ENCODE data around the gene HSD17B12. TPM values are rescaled to one million over a fixed set of nuclear protein-coding genes. Genes with fewer than 3 reads are reported as not detected.
A peak's percentile ranks its signal among the peaks of the same experiment; 100 is the strongest.
"Not testable (repeated sequence)": the region's sequence is repeated elsewhere in the genome, so short reads cannot be mapped to it uniquely, and the experiment has no call there.

HSD17B12 gene
- 10 to 100 TPM; 40.6 to 52.4 TPM for total RNA-seq

DNA sequence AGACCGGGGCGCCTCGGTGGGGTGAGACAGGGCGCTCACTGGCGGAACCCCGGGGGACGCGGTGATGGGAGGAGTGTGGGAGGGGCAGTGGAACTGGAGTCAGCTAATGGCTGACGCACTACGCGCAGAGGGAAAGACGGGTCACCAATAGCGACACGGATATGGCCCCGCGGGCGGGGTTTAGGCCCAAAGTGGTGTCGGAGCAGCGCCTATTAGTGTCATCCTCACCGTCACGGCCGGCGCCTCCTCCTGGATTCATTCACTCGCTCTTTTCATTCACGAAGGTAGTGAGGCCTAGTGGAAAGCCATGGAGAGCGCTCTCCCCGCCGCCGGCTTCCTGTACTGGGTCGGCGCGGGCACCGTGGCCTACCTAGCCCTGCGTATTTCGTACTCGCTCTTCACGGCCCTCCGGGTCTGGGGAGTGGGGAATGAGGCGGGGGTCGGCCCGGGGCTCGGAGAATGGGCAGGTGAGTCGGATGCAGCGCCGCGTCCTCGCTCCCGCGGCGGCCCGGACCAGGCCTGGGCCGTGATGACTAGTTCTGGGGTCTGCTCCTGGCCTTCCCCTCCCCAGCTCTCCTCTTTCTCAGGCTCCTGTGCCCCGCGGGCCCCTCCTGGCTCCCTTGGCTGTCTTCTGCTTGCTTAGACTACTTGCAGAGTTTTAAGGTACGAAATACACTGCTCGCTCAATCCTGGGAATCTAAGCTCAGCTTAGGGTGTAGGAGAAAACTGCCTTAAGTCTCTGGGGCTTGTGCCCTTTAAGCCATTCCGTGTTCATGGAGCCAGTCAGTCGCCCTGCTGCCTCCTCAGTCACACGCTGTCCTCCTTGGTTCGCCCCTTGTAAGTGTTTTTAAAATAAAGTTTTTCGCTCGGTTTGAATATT is at the start of gene HSD17B12:
Gene HSD17B12, plus strand, starts transcription at position 218 of the 880 bp plus-strand sequence. Its CDS starts 90 bp downstream, at position 308.
- H3K4me1 Mint-ChIP-seq (ENCODE audit: low read depth in 2 of 2): peaks cover 23 to 28% of the 10 kb centered on the region in 2 donors
- H3K36me3 Mint-ChIP-seq: peaks cover 17% of the 10 kb centered on the region
- H3K4me3 Mint-ChIP-seq: peak within 1 kb of the TSS; percentile 98
- peak within 1 kb of the TSS; percentile 93 to 96 for H3K27ac Mint-ChIP-seq
- H3K27me3 Mint-ChIP-seq: peaks cover 0 to 10% of the 10 kb centered on the region in 2 donors
- ATAC-seq (peak; percentile 99 to 100), DNase-seq (ENCODE audit: low spot score) (peak; percentile 100)
- peaks cover 3% of the 10 kb centered on the region for H3K9me3 Mint-ChIP-seq

DNA sequence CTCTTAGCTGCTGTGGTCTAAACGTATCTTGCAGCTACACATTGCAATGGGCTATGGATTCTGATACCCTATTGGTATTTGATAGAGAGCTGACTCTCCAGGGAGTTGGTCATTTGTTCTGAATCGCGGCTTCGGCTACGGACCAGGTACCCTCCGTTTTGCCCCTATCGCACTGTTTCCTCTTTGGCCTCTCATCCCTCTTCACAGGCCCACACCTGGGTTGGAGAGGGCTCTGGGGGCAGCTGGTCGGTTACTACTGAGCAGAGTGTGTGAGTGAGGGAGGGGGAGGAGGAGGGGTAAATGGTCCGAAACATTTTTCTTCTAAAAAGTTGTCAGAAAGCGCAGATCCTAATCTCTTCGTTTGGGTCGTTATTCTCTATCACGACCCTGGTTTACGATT is 48.8 kb upstream of the HSD17B12 start:
- Mint-ChIP-seq H3K27me3 (peaks cover 28 to 55% of the 10 kb centered on the region in 2 donors), H3K27ac (no peak overlapping the region), H3K9me3 (no peaks in the 10 kb centered on the region), H3K4me1 (ENCODE audit: low read depth in 2 of 2) (no peaks in the 10 kb centered on the region), H3K4me3 (no peak overlapping the region), H3K36me3 (no peaks in the 10 kb centered on the region)
- ATAC-seq: no peak
- no peak for DNase-seq (ENCODE audit: low spot score)

DNA sequence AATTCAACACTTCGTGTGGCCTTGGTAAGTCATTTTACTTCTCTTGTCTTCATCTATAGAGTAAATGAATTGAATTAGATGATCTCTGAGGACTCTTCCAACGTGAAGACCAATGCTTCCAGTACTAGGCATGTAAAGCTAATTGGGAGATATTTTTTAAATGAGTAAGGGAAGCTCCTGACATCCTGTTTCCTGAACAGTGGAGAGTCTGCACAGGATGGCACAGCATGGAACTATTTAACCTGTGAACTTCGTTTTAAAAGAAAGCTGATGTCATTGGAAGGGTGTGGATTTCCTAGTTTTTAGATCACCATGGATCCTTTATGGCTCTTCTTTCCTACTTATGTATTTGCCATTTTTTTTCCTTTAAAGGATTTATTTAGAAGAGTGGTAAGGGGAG is 48.4 kb upstream of the HSD17B12 start:
- ATAC-seq (no peak), DNase-seq (ENCODE audit: low spot score) (no peak)
- H3K27me3 Mint-ChIP-seq: peaks cover 28 to 55% of the 10 kb centered on the region in 2 donors
- no peaks in the 10 kb centered on the region for H3K4me1 Mint-ChIP-seq (ENCODE audit: low read depth in 2 of 2)
- H3K36me3 Mint-ChIP-seq: no peaks in the 10 kb centered on the region
- H3K27ac Mint-ChIP-seq: no peak overlapping the region
- no peak overlapping the region for H3K4me3 Mint-ChIP-seq
- H3K9me3 Mint-ChIP-seq: no peaks in the 10 kb centered on the region

DNA sequence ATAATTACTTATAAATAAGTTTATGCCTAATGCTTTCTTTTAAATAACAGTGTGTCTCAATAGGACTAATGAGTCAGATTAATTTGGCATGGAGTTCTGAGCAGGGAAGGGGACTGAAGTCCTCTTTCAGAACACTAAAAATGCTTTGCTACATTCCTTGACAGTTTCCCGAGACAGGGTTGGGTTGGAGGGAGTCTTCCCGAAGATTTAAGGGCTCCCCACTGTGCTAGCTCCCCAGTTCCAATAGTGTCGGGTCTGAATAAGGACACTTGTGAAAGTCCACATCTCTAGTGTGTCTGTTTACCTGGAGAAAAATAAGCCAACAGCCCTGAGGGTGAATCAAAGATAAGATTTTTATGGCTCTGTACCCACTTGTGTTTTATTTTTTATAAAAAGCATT is 41.8 kb upstream of the HSD17B12 start:
- Mint-ChIP-seq H3K4me1 (ENCODE audit: low read depth in 2 of 2) (peaks cover 1 to 3% of the 10 kb centered on the region in 2 donors), H3K4me3 (no peak overlapping the region), H3K9me3 (no peaks in the 10 kb centered on the region), H3K27me3 (peaks cover 33 to 40% of the 10 kb centered on the region in 2 donors), H3K27ac (no peak overlapping the region), H3K36me3 (peaks cover 2% of the 10 kb centered on the region)
- DNase-seq (ENCODE audit: low spot score) (no peak), ATAC-seq (no peak)

DNA sequence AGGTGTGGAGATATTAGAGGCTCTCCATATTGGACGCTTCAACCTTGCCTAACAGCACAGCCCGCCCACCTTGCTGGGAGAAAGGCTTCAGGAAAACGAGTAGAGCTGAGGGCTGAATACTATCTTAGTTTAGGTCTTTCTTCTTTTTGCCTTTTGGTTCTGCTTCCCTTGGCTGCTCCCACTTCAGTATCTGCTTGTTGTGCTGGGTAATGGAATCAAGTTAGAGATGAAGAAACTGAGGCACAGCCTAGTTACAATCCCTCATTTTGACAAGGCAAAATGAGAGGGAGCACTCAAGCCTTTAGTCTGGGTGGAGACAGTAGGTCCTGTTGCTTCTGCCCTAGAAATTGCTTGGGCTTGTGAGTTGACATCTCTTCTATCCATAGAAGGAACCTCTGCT is 41.3 kb upstream of the HSD17B12 start:
- Mint-ChIP-seq H3K4me3 (no peak overlapping the region), H3K9me3 (no peaks in the 10 kb centered on the region), H3K36me3 (peaks cover 5% of the 10 kb centered on the region), H3K27ac (no peak overlapping the region), H3K4me1 (ENCODE audit: low read depth in 2 of 2) (peaks cover 5 to 7% of the 10 kb centered on the region in 2 donors), H3K27me3 (peaks cover 31 to 37% of the 10 kb centered on the region in 2 donors)
- ATAC-seq: no peak
- no peak for DNase-seq (ENCODE audit: low spot score)

DNA sequence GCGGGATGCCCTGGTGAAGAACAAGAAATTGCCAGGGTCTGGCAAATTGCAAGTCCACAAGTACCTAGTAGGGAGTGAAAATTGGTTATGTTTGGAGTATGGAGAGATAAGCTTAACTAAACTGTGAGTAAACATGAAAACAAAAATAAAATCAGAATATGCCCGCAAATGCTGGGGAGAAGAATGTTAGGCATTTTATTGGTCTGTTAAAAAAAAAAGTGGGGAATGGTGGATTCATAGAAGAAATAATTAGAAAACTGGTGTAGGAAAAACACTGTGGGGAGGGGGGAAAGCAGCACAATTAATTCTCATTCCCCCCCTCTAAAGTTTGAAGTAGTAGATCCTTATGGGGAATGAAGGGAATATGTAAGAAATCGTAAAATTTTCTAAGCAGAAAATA is 40.6 kb upstream of the HSD17B12 start:
- DNase-seq (ENCODE audit: low spot score) (no peak), ATAC-seq (no peak)
- Mint-ChIP-seq H3K4me3 (no peak overlapping the region), H3K4me1 (ENCODE audit: low read depth in 2 of 2) (peaks cover 10 to 13% of the 10 kb centered on the region in 2 donors), H3K36me3 (peaks cover 5% of the 10 kb centered on the region), H3K27ac (no peak overlapping the region), H3K27me3 (peaks cover 25 to 30% of the 10 kb centered on the region in 2 donors), H3K9me3 (no peaks in the 10 kb centered on the region)

DNA sequence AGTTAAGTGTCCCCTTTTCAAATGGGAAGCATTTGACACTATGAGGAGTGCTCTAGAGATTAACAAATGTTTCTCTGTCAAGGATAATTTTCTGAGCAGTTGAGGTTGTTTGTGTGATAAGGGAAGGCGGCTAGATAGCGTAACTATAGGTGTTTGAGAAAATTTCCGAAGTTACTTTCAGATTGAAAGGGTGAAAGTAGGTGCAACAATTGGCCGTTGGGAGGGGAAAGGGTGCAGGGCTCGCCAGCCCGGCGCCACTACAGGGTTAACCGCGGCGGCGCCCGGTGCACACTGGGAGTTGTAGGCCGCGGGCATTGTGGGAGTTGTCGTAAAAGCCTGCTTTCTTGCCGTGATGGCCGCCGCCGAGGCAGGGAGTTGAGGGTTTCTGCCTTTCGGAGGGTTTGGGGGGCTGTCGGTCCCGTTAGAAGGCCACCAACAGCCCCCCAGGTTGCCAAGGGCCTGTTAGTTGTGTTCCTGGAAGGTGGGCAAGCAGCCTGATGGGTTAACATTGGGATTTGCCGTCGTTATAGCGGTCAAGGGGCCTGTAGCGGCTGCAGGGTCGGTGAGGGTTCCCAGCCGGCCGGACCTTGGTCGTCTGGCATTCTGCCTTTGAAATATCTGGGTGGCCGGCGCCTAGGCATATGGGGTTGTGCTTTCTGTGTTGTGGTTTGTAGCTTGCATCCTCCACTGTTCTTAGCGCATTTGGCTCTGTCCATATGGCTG is 36.5 kb upstream of the HSD17B12 start:
- peaks cover 14 to 17% of the 10 kb centered on the region in 2 donors for H3K4me1 Mint-ChIP-seq (ENCODE audit: low read depth in 2 of 2)
- H3K9me3 Mint-ChIP-seq: no peaks in the 10 kb centered on the region
- H3K27ac Mint-ChIP-seq: peak overlapping the region; percentile 63 to 94
- DNase-seq (ENCODE audit: low spot score) (peak; percentile 92), ATAC-seq (peak; percentile 100)
- H3K36me3 Mint-ChIP-seq: peaks cover 5% of the 10 kb centered on the region
- H3K4me3 Mint-ChIP-seq: peak overlapping the region; percentile 86
- H3K27me3 Mint-ChIP-seq: peaks cover 12 to 15% of the 10 kb centered on the region in 2 donors

DNA sequence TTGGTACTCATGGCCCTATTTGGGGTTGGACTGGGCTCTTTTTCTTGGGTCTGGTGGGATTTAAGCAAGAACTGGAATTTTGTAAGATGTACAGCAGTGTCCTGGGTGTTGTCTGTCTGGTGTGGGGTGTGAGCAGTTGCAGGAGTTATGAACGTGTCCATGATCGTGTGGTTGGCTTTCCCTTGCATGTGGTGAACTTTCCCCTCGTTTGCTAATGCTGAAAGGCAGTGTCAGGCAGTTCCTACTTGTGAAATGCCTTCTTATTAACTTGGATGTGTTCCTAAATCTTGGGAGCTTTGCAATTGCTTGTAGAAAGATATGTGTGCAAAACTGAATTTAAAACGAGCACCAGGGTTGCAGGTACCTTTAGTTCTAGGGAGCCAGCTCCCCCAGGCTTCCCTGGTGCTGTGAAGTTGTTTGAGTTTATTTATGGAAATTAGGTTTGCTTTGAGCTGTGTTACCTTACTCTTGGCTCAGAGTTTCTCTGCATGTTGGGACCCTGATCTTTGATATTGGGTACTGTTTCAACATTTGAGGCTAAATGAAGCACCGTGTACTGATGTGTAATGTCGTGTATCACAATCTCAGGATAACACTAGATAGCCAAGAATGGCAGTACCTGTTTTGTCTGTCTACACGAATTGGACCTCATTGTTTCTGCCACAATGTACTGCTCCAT is 35.8 kb upstream of the HSD17B12 start:
- ATAC-seq (no peak), DNase-seq (ENCODE audit: low spot score) (no peak)
- Mint-ChIP-seq H3K27me3 (peaks cover 5 to 8% of the 10 kb centered on the region in 2 donors), H3K27ac (peak overlapping the region; percentile 63 to 94), H3K36me3 (peaks cover 8% of the 10 kb centered on the region), H3K4me1 (ENCODE audit: low read depth in 2 of 2) (peaks cover 14 to 17% of the 10 kb centered on the region in 2 donors), H3K4me3 (peak overlapping the region; percentile 86), H3K9me3 (no peaks in the 10 kb centered on the region)

DNA sequence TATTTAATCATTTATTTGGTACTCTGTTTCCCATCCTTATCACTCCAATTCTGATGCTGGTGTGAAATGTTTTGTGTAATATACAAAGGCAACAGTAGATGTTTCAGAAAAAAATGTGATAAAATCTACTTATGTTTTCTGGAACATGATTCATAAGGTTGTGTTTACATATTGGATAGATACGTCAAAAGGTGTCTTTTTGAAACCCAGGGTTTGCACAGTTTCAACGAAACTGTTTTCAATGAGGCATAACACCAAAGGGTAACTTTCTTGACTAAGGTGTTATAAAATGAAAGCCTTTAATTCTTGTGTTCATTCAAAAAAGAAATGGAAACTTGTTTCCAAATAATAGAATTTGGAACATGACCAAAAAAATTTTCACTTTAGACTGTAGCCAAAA is 33.8 kb upstream of the HSD17B12 start:
- Mint-ChIP-seq H3K9me3 (no peaks in the 10 kb centered on the region), H3K36me3 (peaks cover 18% of the 10 kb centered on the region), H3K4me3 (no peak overlapping the region), H3K27me3 (peaks cover 0 to 6% of the 10 kb centered on the region in 2 donors), H3K27ac (no peak overlapping the region), H3K4me1 (ENCODE audit: low read depth in 2 of 2) (peaks cover 14 to 17% of the 10 kb centered on the region in 2 donors)
- no peak for DNase-seq (ENCODE audit: low spot score)
- no peak for ATAC-seq

DNA sequence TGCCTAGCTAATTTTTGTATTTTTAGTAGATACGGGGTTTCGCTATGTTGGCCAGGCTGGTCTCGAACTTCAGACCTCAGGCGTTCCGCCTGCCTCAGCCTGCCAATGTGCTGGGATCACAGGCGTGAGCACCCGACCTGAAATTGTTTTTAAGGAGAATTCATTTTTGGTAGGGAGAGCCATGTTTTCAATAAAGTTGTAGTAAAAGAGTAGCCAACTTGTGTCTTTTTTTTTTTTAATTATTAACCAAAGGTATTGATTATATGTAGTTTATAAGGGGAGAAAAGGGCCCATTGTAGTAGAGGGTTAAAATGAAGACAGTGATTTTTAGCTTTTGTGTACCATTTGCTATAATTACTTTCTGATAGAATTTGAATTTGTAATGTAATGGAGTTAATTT is 31.6 kb upstream of the HSD17B12 start:
- H3K27me3 Mint-ChIP-seq: peaks cover 2 to 11% of the 10 kb centered on the region in 2 donors
- peaks cover 11 to 12% of the 10 kb centered on the region in 2 donors for H3K4me1 Mint-ChIP-seq (ENCODE audit: low read depth in 2 of 2)
- H3K36me3 Mint-ChIP-seq: peaks cover 15% of the 10 kb centered on the region
- no peaks in the 10 kb centered on the region for H3K9me3 Mint-ChIP-seq
- H3K4me3 Mint-ChIP-seq: no peak overlapping the region
- ATAC-seq (no peak), DNase-seq (ENCODE audit: low spot score) (no peak)
- no peak overlapping the region for H3K27ac Mint-ChIP-seq

DNA sequence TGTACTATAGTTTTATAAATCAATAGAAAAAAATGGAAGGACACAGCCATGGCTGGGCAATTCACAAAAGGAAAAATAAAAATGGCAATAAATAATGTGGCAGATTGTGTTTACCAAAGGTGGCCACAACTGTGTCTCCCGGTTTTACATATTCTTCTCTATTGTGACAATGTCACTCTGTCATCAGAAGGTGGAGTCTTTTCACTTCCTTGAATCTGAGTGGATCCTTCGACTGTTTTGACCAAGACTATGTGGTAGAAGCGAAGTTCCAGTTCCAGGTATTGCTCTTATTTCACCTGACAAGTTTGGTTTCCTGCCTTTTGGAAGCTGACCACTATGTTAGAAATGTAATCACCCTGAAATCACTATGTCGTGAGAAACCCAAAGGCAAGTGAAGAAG is 31.0 kb upstream of the HSD17B12 start:
- H3K36me3 Mint-ChIP-seq: peaks cover 14% of the 10 kb centered on the region
- H3K9me3 Mint-ChIP-seq: no peaks in the 10 kb centered on the region
- H3K27me3 Mint-ChIP-seq: peaks cover 2 to 11% of the 10 kb centered on the region in 2 donors
- H3K4me1 Mint-ChIP-seq (ENCODE audit: low read depth in 2 of 2): peaks cover 8% of the 10 kb centered on the region in 2 donors
- DNase-seq (ENCODE audit: low spot score) (no peak), ATAC-seq (no peak)
- H3K4me3 Mint-ChIP-seq: no peak overlapping the region
- no peak overlapping the region for H3K27ac Mint-ChIP-seq

DNA sequence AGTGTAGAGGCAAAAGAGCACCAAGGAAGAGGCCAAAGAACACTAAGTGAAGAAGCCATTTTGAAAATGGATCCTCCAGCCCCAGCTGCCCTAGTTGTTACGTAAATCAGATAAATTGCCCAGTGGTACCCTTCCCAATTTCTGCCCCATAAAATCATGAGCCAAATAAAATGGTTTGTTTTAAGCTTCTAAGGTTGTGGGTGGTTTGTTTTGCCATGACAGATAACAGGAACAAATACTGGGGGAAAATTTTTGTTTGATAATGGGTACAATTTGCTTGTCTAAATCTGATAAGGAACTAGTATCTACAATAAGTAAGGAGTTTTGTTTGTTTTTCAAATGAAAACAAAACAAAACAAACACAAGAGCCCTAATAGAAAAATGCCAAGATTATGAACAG is 30.6 kb upstream of the HSD17B12 start:
- ATAC-seq: no peak
- Mint-ChIP-seq H3K9me3 (no peaks in the 10 kb centered on the region), H3K27ac (no peak overlapping the region), H3K27me3 (peaks cover 2 to 11% of the 10 kb centered on the region in 2 donors), H3K4me3 (no peak overlapping the region), H3K4me1 (ENCODE audit: low read depth in 2 of 2) (peaks cover 4% of the 10 kb centered on the region in 2 donors), H3K36me3 (peaks cover 14% of the 10 kb centered on the region)
- DNase-seq (ENCODE audit: low spot score): no peak

DNA sequence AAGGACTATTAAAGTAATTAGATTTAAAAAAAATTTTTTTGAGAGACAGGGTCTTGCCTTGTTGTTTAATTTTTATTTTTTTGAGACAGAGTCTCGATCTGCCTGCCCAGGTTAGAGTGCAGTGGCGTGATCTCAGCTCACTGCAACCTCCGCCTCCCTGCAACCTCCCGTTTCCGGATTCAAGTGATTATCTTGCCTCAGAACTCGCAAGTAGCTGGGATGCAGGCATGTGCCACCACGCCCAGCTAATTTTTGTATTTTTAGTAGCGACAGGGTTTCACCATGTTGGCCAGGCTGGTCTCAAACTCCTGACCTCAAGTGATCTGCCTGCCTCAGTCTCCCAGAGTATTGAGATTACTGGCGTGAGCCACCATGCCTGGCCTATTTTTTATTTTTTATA is 17.5 kb upstream of the HSD17B12 start:
- H3K4me3 Mint-ChIP-seq; DNase-seq (ENCODE audit: low spot score); H3K27ac Mint-ChIP-seq; H3K9me3 Mint-ChIP-seq; H3K36me3 Mint-ChIP-seq; ATAC-seq; H3K4me1 Mint-ChIP-seq (ENCODE audit: low read depth in 2 of 2): not testable (repeated sequence)
- peaks cover 18 to 21% of the 10 kb centered on the region in 2 donors for H3K27me3 Mint-ChIP-seq
